ENCODE data around the gene FRAS1.

DNA sequence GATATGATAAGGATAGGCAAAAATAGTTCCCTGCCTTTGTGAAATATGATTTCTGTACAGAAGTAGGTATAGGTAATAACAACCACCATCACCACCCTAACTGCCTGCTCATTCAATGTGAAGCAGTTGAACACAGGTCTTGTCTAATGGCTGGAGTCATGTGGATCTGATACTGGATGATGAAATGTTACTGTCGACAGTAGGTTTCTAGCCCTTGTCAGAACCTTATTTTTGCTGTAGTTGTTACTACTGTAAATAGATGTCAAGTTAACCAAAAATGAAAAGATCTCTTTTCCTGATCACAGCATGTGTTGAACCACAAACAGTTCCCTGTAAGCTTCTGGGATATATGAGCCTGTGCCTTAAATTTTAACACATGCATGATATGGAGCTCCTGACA, 142.9 kb downstream of the FRAS1 start:
- TF ChIP-seq POLR2A (IDR thresholded peaks at IDR 0.05; ENCODE audit: low read depth, low read length) (no peak), SPI1 (IDR thresholded peaks at IDR 0.05; ENCODE audit: low read depth, low read length) (no peak), POLR2AphosphoS5 (IDR thresholded peaks at IDR 0.05; ENCODE audit: low read depth, low read length) (no peak), TAF1 (IDR thresholded peaks at IDR 0.05; ENCODE audit: low read depth, low read length) (no peak), POU2F2 (IDR thresholded peaks at IDR 0.05; ENCODE audit: low read depth, low read length) (no peak)

All from GM12891 (cell line).